Epithelial cell of esophagus (primary cell): ENCODE data around the gene PTK6.

Source experiments
- DNase-seq: peaks from one replicate; pipeline ENCODE4 v3.0.0; 2010; ENCODE audit warnings: low read depth
- H3K4me3 ChIP-seq: 2 replicates; pipeline ENCODE4 v1.5.1; 2011; ENCODE audit warnings: mild to moderate bottlenecking, low read length, control low read depth
- CTCF ChIP-seq: IDR thresholded peaks from 2 replicates; pipeline ENCODE4 v1.5.1; 2011; ENCODE audit warnings: low read depth, mild to moderate bottlenecking, low read length, control low read depth, inconsistent platforms; ENCODE audit not compliant: insufficient read depth; ENCODE audit errors: missing control alignments

Gene PTK6

GRCh38 chr20:63522981-63523611, 14.1 kb downstream of the PTK6 start:
- no peak overlapping the region for H3K4me3 ChIP-seq
- TF ChIP-seq CTCF: no peak
- DNase-seq: no peak

GRCh38 chr20:63522091-63522868, 14.9 kb downstream of the PTK6 start:
- TF ChIP-seq CTCF: no peak
- DNase-seq: no peak
- peak overlapping the region; percentile 83 for H3K4me3 ChIP-seq

GRCh38 chr20:63521602-63522001, 15.6 kb downstream of the PTK6 start:
- H3K4me3 ChIP-seq: peak overlapping the region; percentile 83
- DNase-seq: no peak
- no peak for TF ChIP-seq CTCF

GRCh38 chr20:63520934-63521601, 16.1 kb downstream of the PTK6 start:
- TF ChIP-seq CTCF: no peak
- DNase-seq: peak; percentile 81
- H3K4me3 ChIP-seq: peak overlapping the region; percentile 83

- no peak for TF ChIP-seq CTCF
- DNase-seq: peak; percentile 83
- peak within 1 kb of the TSS; percentile 83 for H3K4me3 ChIP-seq
Measured at GRCh38 chr20:63520504-63520933, 16.7 kb downstream of the PTK6 start, which contains the start of gene PPDPF. Gene PPDPF, plus strand, starts transcription at chr20:63520765. Its CDS starts 544 bp downstream, at chr20:63521309.

- peak; percentile 51 for DNase-seq
Measured at GRCh38 chr20:63519668-63520503, 17.3 kb downstream of the PTK6 start.

More at GRCh38 chr20:63519668-63520503, 17.3 kb downstream of the PTK6 start:
- TF ChIP-seq CTCF: no peak
- H3K4me3 ChIP-seq: peak overlapping the region; percentile 52
